Ascending aorta (tissue), 2 donors: ENCODE results near the gene AGBL5. TPM values are rescaled to one million over a fixed set of nuclear protein-coding genes. Genes with fewer than 3 reads are reported as not detected.

Source experiments
- DNase-seq, 2 donors: peaks; one replicate each; pipeline ENCODE4 v3.0.0-alpha.2; 2019; ENCODE audit warnings: low spot score in 2 of 2
- H3K27ac ChIP-seq, 2 donors: fragments of 200-600 bp; sonication (generic); one replicate each; pipeline ENCODE4 v1.5.1; 2016 to 2017; ENCODE audit warnings: mild to moderate bottlenecking in 1 of 2
- H3K27me3 ChIP-seq: fragments of 200-600 bp; sonication (generic); one replicate; pipeline ENCODE4 v1.5.1; 2017
- H3K36me3 ChIP-seq, 2 donors: fragments of 200-600 bp; sonication (generic); one replicate each; pipeline ENCODE4 v1.5.1; 2016
- H3K4me1 ChIP-seq, 2 donors: fragments of 200-600 bp; sonication (generic); one replicate each; pipeline ENCODE4 v1.5.1; 2016 to 2017; ENCODE audit warnings: mild to moderate bottlenecking in 1 of 2
- H3K4me3 ChIP-seq, 2 donors: fragments of 200-600 bp; sonication (generic); one replicate each; pipeline ENCODE4 v1.5.1; 2016 to 2017; ENCODE audit warnings: mild to moderate bottlenecking in 1 of 2
- H3K9me3 ChIP-seq, 2 donors: fragments of 200-600 bp; sonication (generic); one replicate each; pipeline ENCODE4 v1.5.1; 2016
- CTCF ChIP-seq, 3 experiments: fragments of 200-600 bp in 2 of 3; fragments of 450-650 bp in 1 of 3; sonication (generic) in 2 of 3; IDR thresholded peaks; one replicate each; pipeline ENCODE4 v1.5.1; 2016 to 2019; ENCODE audit warnings: antibody characterized with exemption in 3 of 3, mild to moderate bottlenecking in 1 of 3, moderate library complexity in 1 of 3
- intact Hi-C: fragments of 100-400 bp; cut with DNase I; formaldehyde crosslinking; loops from one replicate; pipeline ENCODE4 v1.15.1; 2023
- total RNA-seq: library from RNA; depleted of rRNA; stranded (reverse); fragments of >200 nt; gene quantifications from one replicate; pipeline ENCODE4 v1.1.0, GENCODE V29; 2016

Gene AGBL5
- total RNA-seq, 1 donor from 2014 or later: 2.1 TPM

DNA sequence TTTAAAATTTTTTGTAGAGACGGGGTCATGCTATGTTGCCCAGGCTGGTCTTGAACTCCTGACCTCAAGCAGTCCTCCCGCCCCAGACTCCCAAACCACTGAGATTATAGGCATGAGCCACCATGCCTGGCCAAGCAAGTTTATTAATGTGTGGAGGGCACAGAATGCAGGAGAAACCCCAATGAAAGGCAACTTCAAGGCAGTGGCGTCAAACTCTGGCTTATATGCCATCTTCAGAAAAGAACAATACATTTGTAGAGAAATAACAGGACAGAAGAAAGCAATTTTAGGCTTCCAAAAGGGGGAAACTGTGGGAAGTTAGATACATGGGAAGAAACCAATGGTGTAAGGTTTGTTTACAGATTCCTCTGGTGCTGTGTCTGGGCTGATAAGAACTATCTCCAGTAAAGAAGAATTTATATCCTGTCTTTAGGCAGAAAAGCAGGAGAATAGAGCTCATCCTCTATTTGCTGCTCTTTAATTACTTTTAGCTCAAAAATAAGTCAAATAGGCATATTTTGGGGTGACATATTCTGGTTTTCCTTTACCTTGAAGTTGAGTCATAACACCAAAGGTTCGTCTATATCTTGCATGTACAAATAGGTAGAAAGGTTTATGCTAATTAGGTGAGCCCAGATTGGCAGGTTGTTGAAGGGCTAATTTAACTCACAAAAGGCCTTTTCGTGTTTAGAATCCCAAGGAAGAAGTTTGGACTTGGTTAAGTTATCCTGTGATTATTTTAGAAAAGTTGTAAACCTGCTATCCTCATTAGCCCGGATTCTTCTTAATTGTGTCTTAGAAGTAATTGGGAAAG lies 44.7 kb upstream of the AGBL5 start:
- no peak overlapping the region for H3K27ac ChIP-seq
- H3K9me3 ChIP-seq: no peaks in the 10 kb centered on the region
- no peak overlapping the region for H3K4me3 ChIP-seq
- TF ChIP-seq CTCF (IDR thresholded peaks at IDR 0.05): no peak
- H3K36me3 ChIP-seq: no peaks in the 10 kb centered on the region
- no peaks in the 10 kb centered on the region for H3K4me1 ChIP-seq
- intact Hi-C loops: no loop called here
- no peak for DNase-seq
- H3K27me3 ChIP-seq: no peaks in the 10 kb centered on the region

DNA sequence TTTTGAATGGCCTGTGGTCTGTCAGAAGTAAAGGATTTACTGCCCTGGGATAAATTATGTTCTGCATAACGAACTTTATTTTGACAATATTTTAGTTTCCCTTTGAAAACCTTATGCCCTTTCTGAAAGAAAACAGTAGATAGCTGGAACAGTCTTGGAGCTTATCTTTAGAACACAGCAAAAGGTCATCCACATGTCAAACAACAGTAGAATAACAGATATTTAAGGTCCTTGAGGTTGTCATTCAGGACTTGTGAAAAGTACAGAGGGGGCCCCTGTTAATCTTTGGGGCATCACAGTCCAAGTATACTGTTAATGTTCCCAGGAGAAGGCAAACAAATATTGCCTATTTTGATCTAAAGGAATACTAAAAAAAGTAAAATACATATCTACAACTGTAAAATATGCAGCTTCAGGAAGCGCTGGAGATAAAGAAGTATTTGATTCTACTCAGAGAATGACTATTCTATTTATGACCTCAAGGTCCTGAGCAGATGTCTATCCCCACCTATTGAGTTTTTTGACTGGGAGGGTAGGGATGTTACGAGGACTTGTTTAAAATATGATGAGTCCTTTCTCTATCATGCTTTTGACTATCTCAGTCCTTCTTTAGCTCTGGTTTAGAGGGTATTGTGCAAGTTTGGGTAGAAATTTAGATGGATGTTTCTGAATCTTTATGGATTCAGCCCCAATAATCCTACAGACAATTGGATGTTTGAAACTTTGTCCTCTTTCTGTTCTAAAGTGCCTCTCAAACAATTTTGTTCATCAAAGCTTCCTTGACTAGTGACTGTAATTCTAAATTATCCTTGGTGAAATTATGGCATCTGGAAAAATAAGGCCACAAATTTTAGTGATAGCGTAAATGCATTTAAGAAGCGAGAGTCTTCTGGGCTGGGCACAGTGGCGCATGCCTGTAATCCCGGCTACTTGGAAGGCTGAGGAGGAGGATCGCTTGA lies 43.8 kb upstream of the AGBL5 start:
- Histone ChIP-seq H3K27me3 (no peaks in the 10 kb centered on the region), H3K9me3 (no peaks in the 10 kb centered on the region), H3K36me3 (no peaks in the 10 kb centered on the region), H3K27ac (no peak overlapping the region), H3K4me1 (no peaks in the 10 kb centered on the region), H3K4me3 (no peak overlapping the region)
- intact Hi-C loops: no loop called here
- TF ChIP-seq CTCF (IDR thresholded peaks at IDR 0.05): no peak
- DNase-seq: no peak

DNA sequence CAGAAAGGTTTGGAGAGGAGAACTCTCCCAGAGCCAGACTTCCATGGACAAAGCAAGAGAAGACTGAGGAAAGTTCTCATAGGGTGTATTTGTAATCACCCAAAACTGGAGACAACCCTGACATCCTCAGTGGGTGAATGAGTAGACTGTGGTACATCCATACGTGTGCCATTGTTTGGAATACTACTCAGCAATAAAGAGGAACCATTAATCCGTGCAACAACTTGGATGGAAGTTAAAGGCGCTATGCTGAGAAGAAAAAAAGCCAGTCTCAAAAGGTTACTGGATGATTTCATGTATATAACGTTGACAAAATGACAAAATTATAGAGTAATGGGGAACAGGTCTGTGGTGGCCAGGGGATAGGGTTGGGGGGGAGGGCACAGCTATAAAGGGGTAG lies 42.8 kb upstream of the AGBL5 start:
- TF ChIP-seq CTCF (IDR thresholded peaks at IDR 0.05): no peak
- H3K36me3 ChIP-seq: no peaks in the 10 kb centered on the region
- no peaks in the 10 kb centered on the region for H3K27me3 ChIP-seq
- no peak overlapping the region for H3K4me3 ChIP-seq
- H3K27ac ChIP-seq: no peak overlapping the region
- H3K9me3 ChIP-seq: no peaks in the 10 kb centered on the region
- DNase-seq: no peak
- H3K4me1 ChIP-seq: no peaks in the 10 kb centered on the region
- intact Hi-C loops: no loop called here

DNA sequence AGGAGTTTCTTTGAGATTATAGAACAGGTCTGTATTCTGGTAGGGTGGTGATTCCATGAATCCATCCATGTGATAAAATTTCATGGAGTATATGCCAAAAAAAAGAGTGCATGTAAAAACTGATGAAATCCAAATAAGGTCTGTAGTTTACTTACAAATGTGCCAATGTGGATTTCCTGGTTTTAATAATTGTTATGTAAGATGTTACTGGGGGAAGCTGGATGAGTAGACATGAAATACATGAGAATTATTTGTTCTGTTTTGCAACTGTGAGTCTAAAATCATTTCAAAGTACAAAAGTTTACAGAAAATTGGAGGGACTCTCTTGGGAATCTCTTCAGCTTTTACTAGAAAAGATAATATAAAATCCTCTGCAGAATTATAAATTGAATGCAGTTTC lies 42.4 kb upstream of the AGBL5 start:
- TF ChIP-seq CTCF (IDR thresholded peaks at IDR 0.05): no peak
- H3K27ac ChIP-seq: no peak overlapping the region
- no peaks in the 10 kb centered on the region for H3K9me3 ChIP-seq
- no peak for DNase-seq
- no peaks in the 10 kb centered on the region for H3K36me3 ChIP-seq
- H3K27me3 ChIP-seq: no peaks in the 10 kb centered on the region
- H3K4me1 ChIP-seq: no peaks in the 10 kb centered on the region
- intact Hi-C loops: no loop called here
- no peak overlapping the region for H3K4me3 ChIP-seq

- no peak for TF ChIP-seq CTCF (IDR thresholded peaks at IDR 0.05)
- Histone ChIP-seq H3K4me1 (no peaks in the 10 kb centered on the region), H3K27me3 (no peaks in the 10 kb centered on the region), H3K27ac (no peak overlapping the region), H3K36me3 (no peaks in the 10 kb centered on the region), H3K9me3 (no peaks in the 10 kb centered on the region), H3K4me3 (no peak overlapping the region)
- DNase-seq: no peak
- intact Hi-C loops: loop anchor here (10.0 kb wide), 1 partner anchor 165 kb away; the partner anchor contains the start of gene DPYSL5
Observed at GRCh38 chr2:27009716-27010115, 41.8 kb upstream of the AGBL5 start.
